GM12878 (cell line): ENCODE data around the gene SEPTIN10. TPM values are rescaled to one million over a fixed set of nuclear protein-coding genes. Genes with fewer than 3 reads are reported as not detected.

Experiments used
- BHLHE40 ChIP-seq, 2 experiments: fragments of 450-650 bp in 1 of 2; IDR thresholded peaks; 2 replicates each; pipeline ENCODE4 v1.6.1; 2011 to 2017; ENCODE audit warnings: low read depth in 2 of 2, borderline replicate concordance in 1 of 2, improper control_type of control experiment in 1 of 2, low read length in 1 of 2, mild to moderate bottlenecking in 1 of 2
- CBFB ChIP-seq: IDR thresholded peaks from 2 replicates; pipeline ENCODE4 v1.6.1; 2016; ENCODE audit warnings: antibody characterized with exemption, low read depth
- CTCF ChIP-seq, 3 experiments: IDR thresholded peaks in 2 of 3; conservative IDR thresholded peaks in 1 of 3; 2 replicates each; pipeline ENCODE4 v1.5.1; 2011; ENCODE audit warnings: low read depth in 3 of 3, low read length in 3 of 3, mild to moderate bottlenecking in 3 of 3, control low read depth in 2 of 3, moderate library complexity in 2 of 3, inconsistent platforms in 1 of 3, mixed read lengths in 1 of 3; ENCODE audit not compliant: control insufficient read depth in 2 of 3, insufficient read depth in 1 of 3; ENCODE audit errors: extremely low read depth in 1 of 3
- EED ChIP-seq: sonication (generic); IDR thresholded peaks from 2 replicates; pipeline ENCODE4 v1.6.1; 2016; ENCODE audit warnings: antibody characterized with exemption, low read depth
- HSF1 ChIP-seq: fragments of 150-350 bp; IDR thresholded peaks from 2 replicates; pipeline ENCODE4 v1.6.1; 2014; ENCODE audit warnings: mild to moderate bottlenecking, low read depth, low read length
- MLLT1 ChIP-seq: fragments of 450-650 bp; IDR thresholded peaks from 2 replicates; pipeline ENCODE4 v1.6.1; 2016; ENCODE audit warnings: mild to moderate bottlenecking
- MYC ChIP-seq: IDR thresholded peaks from 2 replicates; pipeline ENCODE4 v1.6.1; 2011; ENCODE audit warnings: mild to moderate bottlenecking, low read length, moderate library complexity, inconsistent platforms; ENCODE audit not compliant: insufficient read depth, insufficient replicate concordance, insufficient read length, severe bottlenecking
- NFYA ChIP-seq: IDR thresholded peaks from 2 replicates; pipeline ENCODE4 v1.6.1; 2011; ENCODE audit warnings: low read depth, mild to moderate bottlenecking, low read length, improper control_type of control experiment, borderline replicate concordance
- NR2C1 ChIP-seq: fragments of 450-650 bp; IDR thresholded peaks from 2 replicates; pipeline ENCODE4 v1.6.1; 2017; ENCODE audit warnings: antibody characterized with exemption, mild to moderate bottlenecking, moderate library complexity
- NR2F1 ChIP-seq: fragments of 450-650 bp; conservative IDR thresholded peaks from 2 replicates; pipeline ENCODE4 v1.6.1; 2017; ENCODE audit warnings: mild to moderate bottlenecking
- PAX8 ChIP-seq: fragments of 450-650 bp; IDR thresholded peaks from 2 replicates; pipeline ENCODE4 v1.6.1; 2017; ENCODE audit warnings: mild to moderate bottlenecking, moderate library complexity
- RAD21 ChIP-seq: IDR thresholded peaks from 2 replicates; pipeline ENCODE4 v1.6.1; 2011; ENCODE audit warnings: mild to moderate bottlenecking, low read depth, low read length, moderate library complexity; ENCODE audit not compliant: insufficient read depth
- RELA ChIP-seq: fragments of 450-650 bp; IDR thresholded peaks from 2 replicates; pipeline ENCODE4 v1.8.0; 2014; ENCODE audit warnings: borderline replicate concordance; ENCODE audit not compliant: partially characterized antibody
- SREBF1 ChIP-seq: IDR thresholded peaks from 2 replicates; pipeline ENCODE4 v1.6.1; 2012; ENCODE audit warnings: mild to moderate bottlenecking, low read length
- SUZ12 ChIP-seq: fragments of 200-600 bp; sonication (generic); IDR thresholded peaks from one replicate; pipeline ENCODE4 v1.6.1; 2018; ENCODE audit warnings: antibody characterized with exemption, mild to moderate bottlenecking; ENCODE audit not compliant: unreplicated experiment
- TCF12 ChIP-seq: IDR thresholded peaks from 2 replicates; pipeline ENCODE4 v1.6.1; 2011; ENCODE audit warnings: low read depth, mild to moderate bottlenecking, low read length
- TCF3 ChIP-seq: IDR thresholded peaks from 2 replicates; pipeline ENCODE4 v1.6.1; 2012; ENCODE audit warnings: low read depth, mild to moderate bottlenecking, low read length, borderline replicate concordance; ENCODE audit not compliant: insufficient read depth
- TCF7 ChIP-seq: IDR thresholded peaks from 2 replicates; pipeline ENCODE4 v1.6.1; 2014; ENCODE audit warnings: antibody characterized with exemption, borderline replicate concordance
- USF2 ChIP-seq: IDR thresholded peaks from 2 replicates; pipeline ENCODE4 v1.6.1; 2011; ENCODE audit warnings: low read depth, low read length, improper control_type of control experiment, borderline replicate concordance
- YY1 ChIP-seq: IDR thresholded peaks from 2 replicates; pipeline ENCODE4 v1.6.1; 2011; ENCODE audit warnings: low read depth, mild to moderate bottlenecking, low read length
- ZBTB4 ChIP-seq: fragments of 450-650 bp; formaldehyde crosslinking; IDR thresholded peaks from 2 replicates; pipeline ENCODE4 v1.4.0; 2022; ENCODE audit warnings: mild to moderate bottlenecking, moderate library complexity
- polyA plus RNA-seq, 11 experiments: library from polyadenylated mRNA; depleted of rRNA in 4 of 11; unstranded in 6 of 11; stranded (reverse) in 5 of 11; fragments of >200 nt; fragmentation: Nextera tagmentation in 4 of 11; fragmentation: Illumina TruSeq in 1 of 11; extraction: Ambion mirVana in 4 of 11; extraction: Trizol in 1 of 11; gene quantifications; 1 replicate in 1 of 11; 2 replicates in 10 of 11; pipeline versions ENCODE4 v1.2.1 to v1.2.3, GENCODE V29; 2011 to 2016; ENCODE audit warnings: inconsistent platforms in 2 of 11, missing spikeins in 2 of 11, low read depth in 1 of 11
- total RNA-seq, 4 experiments: library from RNA; depleted of rRNA in 3 of 4; stranded (reverse); fragments of >200 nt in 3 of 4; fragmentation: Illumina TruSeq in 1 of 4; extraction: Trizol in 1 of 4; gene quantifications; 2 replicates each; pipeline versions ENCODE4 v1.2.1 to v1.2.3, GENCODE V29; 2013 to 2021

Gene SEPTIN10
- total and polyA plus RNA-seq, 10 of the 15 experiments (the other 5 are each of a cell fraction or from before 2014, with no cell fraction given), result 20.2 to 132 (median 62.7) TPM

- TF ChIP-seq MLLT1 (peak; percentile 41), NR2F1 (no peak), PAX8 (no peak), YY1 (0 out of 2 replicates have a peak, but pooled peaks have one; percentile 27), CTCF (IDR thresholded peaks at IDR 0.05 in 2 of 3, conservative IDR thresholded peaks at IDR 0.05 in 1 of 3; ENCODE audit: control insufficient read depth in 2 of 3, extremely low read depth in 1 of 3, insufficient read depth in 1 of 3, low read depth in 3 of 3, low read length in 3 of 3) (peak in 1 of 3 experiments; percentile 42; a peak in 2 of 6 replicates), NFYA (no peak), BHLHE40 (IDR thresholded peaks at IDR 0.05; ENCODE audit: borderline replicate concordance in 1 of 2, low read depth in 2 of 2, low read length in 1 of 2) (no peak), TCF3 (no peak), ZBTB4 (no peak), RELA (no peak), EED (no peak), RAD21 (peak; percentile 52; the same call in 1 of the 2 replicates), MYC (no peak), USF2 (no peak), TCF7 (no peak), TCF12 (no peak), NR2C1 (no peak), CBFB (no peak), SREBF1 (no peak), HSF1 (no peak), SUZ12 (no peak)
These were observed 2.2 kb downstream of the SEPTIN10 start (continued) for GRCh38 chr2:109611467-109612095.
